ENCODE results near the gene NMRAL1.

NMRAL1 gene

DNA sequence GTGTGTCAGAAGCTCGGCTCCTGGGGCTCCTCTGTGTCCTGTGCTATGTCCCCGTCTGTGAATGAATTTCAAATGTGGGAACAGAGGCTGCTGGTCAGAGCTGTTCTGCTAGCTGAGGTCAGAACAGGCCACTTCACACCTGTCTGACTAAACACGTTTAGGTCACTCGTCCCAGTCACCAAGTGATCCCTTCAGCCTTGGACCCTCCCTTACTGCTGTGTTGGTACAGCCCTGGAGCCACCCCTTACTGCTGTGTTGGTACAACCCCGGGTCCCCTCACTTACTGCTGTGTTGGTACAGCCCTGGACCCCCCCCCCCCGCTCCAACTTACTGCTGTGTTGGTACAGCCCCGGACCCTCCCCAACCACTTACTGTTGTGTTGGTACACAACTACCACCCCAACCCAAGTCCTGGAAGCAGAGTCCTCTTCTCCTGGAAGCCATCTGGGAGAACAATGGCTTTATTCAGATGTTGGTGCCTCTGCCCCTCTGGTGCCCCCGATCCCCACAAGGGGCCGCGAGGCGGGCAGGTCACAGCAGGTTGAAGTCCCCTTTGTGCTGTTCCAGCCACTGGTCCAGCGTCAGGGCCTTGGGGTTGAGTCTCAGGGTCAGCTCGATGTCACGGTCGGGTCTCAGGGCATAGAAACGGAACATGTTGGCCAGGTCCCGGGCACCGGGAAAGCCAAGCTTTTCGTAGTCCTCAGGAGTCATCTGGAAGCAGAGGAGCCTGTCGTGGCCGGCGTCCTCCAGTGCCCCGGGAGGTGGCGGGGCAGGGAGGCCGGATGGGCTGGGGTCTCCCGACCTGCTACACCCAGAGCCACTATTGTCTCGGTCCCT is 13.0 kb downstream of the NMRAL1 start:
- DNase-seq (ENCODE audit: extremely low read depth, low read depth): no peak
- TF ChIP-seq, protein P1, sequence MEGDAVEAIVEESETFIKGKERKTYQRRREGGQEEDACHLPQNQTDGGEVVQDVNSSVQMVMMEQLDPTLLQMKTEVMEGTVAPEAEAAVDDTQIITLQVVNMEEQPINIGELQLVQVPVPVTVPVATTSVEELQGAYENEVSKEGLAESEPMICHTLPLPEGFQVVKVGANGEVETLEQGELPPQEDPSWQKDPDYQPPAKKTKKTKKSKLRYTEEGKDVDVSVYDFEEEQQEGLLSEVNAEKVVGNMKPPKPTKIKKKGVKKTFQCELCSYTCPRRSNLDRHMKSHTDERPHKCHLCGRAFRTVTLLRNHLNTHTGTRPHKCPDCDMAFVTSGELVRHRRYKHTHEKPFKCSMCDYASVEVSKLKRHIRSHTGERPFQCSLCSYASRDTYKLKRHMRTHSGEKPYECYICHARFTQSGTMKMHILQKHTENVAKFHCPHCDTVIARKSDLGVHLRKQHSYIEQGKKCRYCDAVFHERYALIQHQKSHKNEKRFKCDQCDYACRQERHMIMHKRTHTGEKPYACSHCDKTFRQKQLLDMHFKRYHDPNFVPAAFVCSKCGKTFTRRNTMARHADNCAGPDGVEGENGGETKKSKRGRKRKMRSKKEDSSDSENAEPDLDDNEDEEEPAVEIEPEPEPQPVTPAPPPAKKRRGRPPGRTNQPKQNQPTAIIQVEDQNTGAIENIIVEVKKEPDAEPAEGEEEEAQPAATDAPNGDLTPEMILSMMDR (IDR thresholded peaks at IDR 0.05; ENCODE audit: low read depth, low read length, missing control alignments): no peak
- H3K4me3 ChIP-seq (replicated peaks; ENCODE audit: low read depth, low read length): no peak overlapping the region

DNA sequence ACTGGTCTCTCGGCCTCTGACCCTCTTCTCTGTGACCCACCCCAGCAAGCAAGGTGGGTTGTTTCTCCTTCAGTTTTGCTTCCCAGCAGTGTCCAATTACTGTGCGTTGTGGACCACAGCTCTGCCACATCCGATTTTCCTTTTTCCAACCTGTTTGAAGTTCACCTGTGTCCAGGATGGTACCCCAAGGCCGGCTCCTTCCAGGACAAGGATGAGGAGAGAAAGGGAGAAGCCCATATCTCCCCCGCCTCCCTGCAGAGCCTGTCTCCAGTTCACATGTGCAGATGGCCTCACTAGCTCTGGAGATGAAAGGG is 13.5 kb downstream of the NMRAL1 start:
- DNase-seq (ENCODE audit: extremely low read depth, low read depth): no peak
- TF ChIP-seq, protein P1 (IDR thresholded peaks at IDR 0.05; ENCODE audit: low read depth, low read length, missing control alignments): no peak
- no peak overlapping the region for H3K4me3 ChIP-seq (replicated peaks; ENCODE audit: low read depth, low read length)

DNA sequence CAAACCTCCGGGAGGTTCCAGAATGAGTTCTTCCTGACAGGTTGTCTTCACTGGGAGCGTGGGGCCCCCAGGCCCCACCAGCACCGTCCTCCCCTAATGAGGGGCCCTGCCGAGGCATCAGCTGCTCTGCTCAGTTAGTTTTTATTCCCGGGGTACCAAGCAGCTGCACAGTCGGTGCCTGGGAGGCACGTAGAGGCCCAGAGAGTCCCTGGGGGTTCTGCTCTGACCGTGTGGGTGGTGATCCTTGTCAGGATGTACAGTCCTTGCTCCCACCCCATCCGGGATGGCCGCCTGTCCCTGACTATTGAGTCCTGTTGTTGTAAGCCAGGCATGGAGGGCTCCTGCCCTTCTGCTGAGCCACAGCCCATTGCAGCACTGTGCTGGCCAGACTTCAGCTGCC is 18.5 kb downstream of the NMRAL1 start:
- no peak overlapping the region for H3K4me3 ChIP-seq (replicated peaks; ENCODE audit: low read depth, low read length)
- no peak for DNase-seq (ENCODE audit: extremely low read depth, low read depth)
- TF ChIP-seq, protein P1 (IDR thresholded peaks at IDR 0.05; ENCODE audit: low read depth, low read length, missing control alignments): no peak

DNA sequence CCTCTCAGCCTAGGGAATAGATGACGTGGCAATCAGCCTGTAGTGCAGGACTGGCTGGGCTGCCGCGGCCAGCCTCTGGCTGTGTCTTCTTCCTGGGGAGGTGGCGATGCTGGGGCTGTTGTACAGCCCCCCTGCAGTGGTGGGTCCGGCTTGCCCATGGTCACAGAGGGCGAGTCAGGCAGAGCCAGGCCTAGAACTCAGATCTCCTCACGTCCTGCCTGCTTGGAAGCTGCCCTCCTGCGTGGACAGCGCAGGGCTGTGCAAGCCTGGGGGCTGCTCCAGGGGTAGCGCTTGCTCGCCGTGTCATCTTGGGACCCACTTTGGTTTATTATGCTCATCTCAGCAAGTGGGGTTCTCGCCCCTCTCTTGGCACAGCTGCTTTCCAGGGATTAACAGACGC is 19.3 kb downstream of the NMRAL1 start:
- H3K4me3 ChIP-seq (replicated peaks; ENCODE audit: low read depth, low read length): no peak overlapping the region
- no peak for DNase-seq (ENCODE audit: extremely low read depth, low read depth)
- TF ChIP-seq, protein P1 (IDR thresholded peaks at IDR 0.05; ENCODE audit: low read depth, low read length, missing control alignments): no peak

DNA sequence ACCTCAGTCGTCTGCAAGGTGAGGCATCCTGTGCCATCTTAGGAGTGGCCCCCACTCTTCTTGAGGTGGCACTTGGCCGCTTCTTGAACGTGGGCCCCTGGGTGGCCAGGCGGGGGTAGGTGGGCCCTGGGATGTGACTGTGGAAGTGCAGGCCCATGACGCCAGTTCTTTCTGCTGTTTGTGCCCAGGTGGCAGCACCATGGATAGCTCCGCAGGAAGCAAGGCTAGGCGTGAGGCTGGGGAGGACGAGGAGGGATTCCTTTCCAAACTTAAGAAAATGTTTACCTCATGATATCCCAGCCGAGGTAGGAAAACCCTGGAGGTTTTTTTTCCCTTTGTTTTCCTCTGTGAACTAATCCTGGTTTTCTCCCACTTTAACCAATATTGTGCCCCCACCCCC is 19.8 kb downstream of the NMRAL1 start:
- no peak overlapping the region for H3K4me3 ChIP-seq (replicated peaks; ENCODE audit: low read depth, low read length)
- no peak for DNase-seq (ENCODE audit: extremely low read depth, low read depth)

DNA sequence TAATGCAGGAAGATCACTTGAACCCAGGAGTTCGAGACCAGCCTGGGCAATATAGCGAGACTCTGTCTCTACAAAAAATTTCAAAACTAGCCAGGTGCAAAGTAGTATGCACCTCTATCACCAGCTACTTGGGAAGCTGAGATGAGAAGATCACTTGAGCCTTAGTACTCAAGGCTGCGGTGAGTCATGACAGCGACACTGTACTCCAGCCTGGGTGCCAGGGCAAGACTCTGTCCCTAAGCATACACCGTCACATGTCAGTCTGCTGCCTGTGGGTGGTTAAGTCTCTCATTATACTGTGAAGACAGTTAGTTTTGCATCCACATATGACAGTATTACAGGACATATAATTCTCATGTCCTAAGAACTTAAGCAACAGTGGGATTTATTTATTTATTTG is 21.8 kb downstream of the NMRAL1 start:
- no peak overlapping the region for H3K4me3 ChIP-seq (replicated peaks; ENCODE audit: low read depth, low read length)
- TF ChIP-seq, protein P1 (IDR thresholded peaks at IDR 0.05; ENCODE audit: low read depth, low read length, missing control alignments): no peak
- no peak for DNase-seq (ENCODE audit: extremely low read depth, low read depth)

More for the DNA sequence above, 19.8 kb downstream of the NMRAL1 start:
- TF ChIP-seq, protein P1 (IDR thresholded peaks at IDR 0.05; ENCODE audit: low read depth, low read length, missing control alignments): no peak

All from HFF-Myc (cell line).